Stimulated activated naive CD8-positive, alpha-beta T cell treated with anti-CD3 and anti-CD28 coated beads, Interleukin-15, amount 100 ng/mL, for 72 hours (primary cell): Measurements from ENCODE around the gene CD2.

Source experiments
- ATAC-seq: fragments of 150-1000 bp; cut with Tn5 transposase; 2 replicates; pipeline ENCODE4 v1.10.0; 2021; ENCODE audit warnings: mild to moderate bottlenecking, moderate library complexity
- DNase-seq, 2 donors: peaks; one replicate each; pipeline ENCODE4 v3.0.0; 2021 to 2022
- H3K27ac Mint-ChIP-seq, 2 donors: one replicate each; pipeline ENCODE4 v1.8.0; 2022; ENCODE audit warnings: mild to moderate bottlenecking in 2 of 2, mixed read lengths in 2 of 2, moderate library complexity in 2 of 2
- H3K27me3 Mint-ChIP-seq: one replicate; pipeline ENCODE4 v1.8.0; 2022; ENCODE audit warnings: mixed read lengths
- H3K4me1 Mint-ChIP-seq: one replicate; pipeline ENCODE4 v1.8.0; 2022; ENCODE audit warnings: mild to moderate bottlenecking, mixed read lengths
- H3K4me3 Mint-ChIP-seq, 2 donors: one replicate each; pipeline ENCODE4 v1.8.0; 2022; ENCODE audit warnings: mild to moderate bottlenecking in 2 of 2, mixed read lengths in 2 of 2, moderate library complexity in 1 of 2
- H3K9me3 Mint-ChIP-seq, 2 donors: one replicate each; pipeline ENCODE4 v1.8.0; 2022; ENCODE audit warnings: mixed read lengths in 2 of 2

CD2 gene

DNA sequence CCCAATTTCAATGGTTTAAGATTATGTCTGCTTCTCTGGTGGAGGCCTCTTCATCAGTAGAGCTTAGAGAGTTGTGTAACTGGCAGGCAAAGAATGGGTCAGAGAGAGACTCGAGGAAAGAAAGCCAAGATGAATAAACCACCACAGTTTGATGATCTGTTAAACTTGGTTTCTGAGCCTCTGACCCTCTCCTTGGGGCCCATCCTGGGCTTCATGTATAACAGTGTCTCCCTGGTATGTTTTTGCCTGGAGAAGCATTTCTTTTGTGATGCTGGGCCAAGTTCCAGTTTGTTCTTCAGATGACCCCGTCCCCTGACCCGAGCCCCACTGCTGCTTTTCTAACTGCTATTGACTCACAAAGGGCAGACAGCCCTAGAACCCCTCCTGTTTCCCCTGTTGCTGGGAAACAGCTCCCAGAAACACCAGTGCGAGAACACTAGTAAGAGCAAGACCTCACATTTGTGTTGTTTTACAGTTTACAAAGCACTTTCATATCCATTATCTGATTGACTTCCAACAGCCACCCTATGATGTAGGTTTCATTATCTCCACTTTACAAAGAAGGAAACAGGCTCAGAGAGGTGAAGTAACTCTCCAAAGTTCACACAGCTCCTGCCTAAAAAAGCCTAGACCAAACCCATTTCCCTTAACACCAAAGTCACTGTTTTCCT lies 9.0 kb downstream of the CD2 start:
- H3K4me3 Mint-ChIP-seq = peak overlapping the region; percentile 82 to 94
- H3K27ac Mint-ChIP-seq = peak overlapping the region; percentile 99
- H3K4me1 Mint-ChIP-seq = peaks cover 79% of the 10 kb centered on the region
- ATAC-seq (peak; percentile 72), DNase-seq (peak; percentile 64 to 86)
- no peaks in the 10 kb centered on the region for H3K27me3 Mint-ChIP-seq
- no peaks in the 10 kb centered on the region for H3K9me3 Mint-ChIP-seq

DNA sequence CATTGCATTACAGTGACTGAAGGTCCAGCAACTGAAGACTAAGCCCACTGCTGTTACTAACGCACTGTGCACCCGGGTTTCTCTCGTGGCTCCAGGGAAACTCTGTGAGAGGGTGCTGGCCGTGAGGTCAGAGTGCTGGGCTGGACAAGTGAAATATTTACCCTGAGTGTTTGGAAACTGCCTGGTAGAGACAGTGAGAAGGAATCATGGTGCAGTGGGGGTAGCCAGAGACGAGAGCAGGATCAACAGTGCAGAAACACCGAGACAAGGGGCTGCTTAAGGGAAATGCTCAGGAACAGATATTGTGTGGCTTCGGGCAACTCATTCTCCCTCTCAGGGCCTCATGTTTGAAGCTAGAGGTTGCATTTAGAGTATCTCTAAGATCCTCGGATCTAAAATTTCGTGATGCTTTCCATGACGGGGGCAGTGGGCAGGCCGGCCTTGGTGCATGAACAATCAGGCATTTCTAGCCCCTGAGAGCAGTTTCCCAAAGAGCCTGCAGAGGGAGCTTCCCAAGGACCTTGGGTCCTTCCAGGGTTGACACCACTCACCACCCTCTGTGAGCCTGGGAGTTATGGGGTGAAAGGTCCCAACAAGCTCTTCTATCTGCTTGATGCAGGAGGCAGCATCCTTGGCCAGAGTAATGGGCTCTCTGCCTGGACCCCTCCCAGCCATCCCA lies 9.7 kb downstream of the CD2 start:
- Mint-ChIP-seq H3K4me1 (peaks cover 86% of the 10 kb centered on the region), H3K4me3 (peak overlapping the region; percentile 82 to 94), H3K9me3 (no peaks in the 10 kb centered on the region), H3K27me3 (no peaks in the 10 kb centered on the region), H3K27ac (peak overlapping the region; percentile 99)
- ATAC-seq (peak; percentile 42), DNase-seq (peak; percentile 75 to 83)

- peak; percentile 42 for ATAC-seq
- H3K4me3 Mint-ChIP-seq = peak overlapping the region; percentile 82 to 94
- peak overlapping the region; percentile 99 for H3K27ac Mint-ChIP-seq
- no peaks in the 10 kb centered on the region for H3K27me3 Mint-ChIP-seq
- peaks cover 92% of the 10 kb centered on the region for H3K4me1 Mint-ChIP-seq
- no peaks in the 10 kb centered on the region for H3K9me3 Mint-ChIP-seq
- peak; percentile 74 to 87 for DNase-seq
These were observed 10.3 kb downstream of the CD2 start for GRCh38 chr1:116764466-116764898.

GRCh38 chr1:116764906-116765862 lies 11.0 kb downstream of the CD2 start:
- Mint-ChIP-seq H3K4me1 (peaks cover 99% of the 10 kb centered on the region), H3K9me3 (no peaks in the 10 kb centered on the region), H3K27ac (peak overlapping the region; percentile 99), H3K4me3 (peak overlapping the region; percentile 82 to 94), H3K27me3 (no peaks in the 10 kb centered on the region)
- ATAC-seq (no peak), DNase-seq (peak in 1 of 2 donors; percentile 26)

GRCh38 chr1:116765962-116766361 lies 11.7 kb downstream of the CD2 start:
- no peak for DNase-seq
- no peak for ATAC-seq
- Mint-ChIP-seq H3K27me3 (no peaks in the 10 kb centered on the region), H3K4me3 (peak overlapping the region; percentile 82 to 94), H3K27ac (peak overlapping the region; percentile 99), H3K4me1 (peaks cover 100% of the 10 kb centered on the region), H3K9me3 (no peaks in the 10 kb centered on the region)

- ATAC-seq = peak; percentile 3
- no peaks in the 10 kb centered on the region for H3K9me3 Mint-ChIP-seq
These were observed 12.6 kb downstream of the CD2 start for GRCh38 chr1:116766616-116767469.

DNA sequence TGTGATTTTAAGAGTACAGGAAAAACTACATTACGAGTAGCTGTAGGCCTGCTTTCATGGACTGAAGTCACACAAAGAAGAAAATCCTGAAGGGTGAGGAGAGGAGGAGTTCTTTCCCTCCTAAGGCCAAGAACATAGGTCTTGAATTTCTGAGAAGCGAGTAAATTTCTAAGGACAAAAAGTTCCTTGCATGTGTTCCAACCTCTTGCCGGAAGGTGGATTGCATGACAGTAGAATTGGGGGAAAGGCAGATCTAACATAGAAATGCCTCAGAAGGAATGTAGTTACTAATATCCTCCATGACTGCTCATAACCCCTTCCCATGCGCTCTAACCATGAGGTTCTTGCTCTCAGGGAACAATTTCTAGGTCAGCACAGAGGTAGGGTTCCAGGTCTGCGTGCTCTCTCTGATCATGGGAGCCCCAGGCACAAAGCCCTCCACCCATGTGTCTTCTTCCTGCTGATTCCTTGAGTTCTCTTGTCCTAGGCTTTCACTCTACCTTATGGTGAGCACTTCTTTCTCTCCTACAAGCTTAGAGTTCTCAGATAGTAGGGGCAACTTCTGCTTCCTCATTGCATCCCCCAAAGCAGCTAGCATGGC lies 13.7 kb downstream of the CD2 start:
- Mint-ChIP-seq H3K9me3 (peaks cover 0 to 3% of the 10 kb centered on the region in 2 donors), H3K4me3 (peak overlapping the region; percentile 82 to 94), H3K27ac (peak overlapping the region; percentile 96 to 98), H3K4me1 (peaks cover 100% of the 10 kb centered on the region), H3K27me3 (no peaks in the 10 kb centered on the region)
- no peak for ATAC-seq
- DNase-seq = no peak

More at GRCh38 chr1:116766616-116767469, 12.6 kb downstream of the CD2 start:
- peaks cover 100% of the 10 kb centered on the region for H3K4me1 Mint-ChIP-seq
- peak in 1 of 2 donors; percentile 60 for DNase-seq
- peak overlapping the region; percentile 96 to 98 for H3K27ac Mint-ChIP-seq
- peak overlapping the region; percentile 82 to 94 for H3K4me3 Mint-ChIP-seq
- no peaks in the 10 kb centered on the region for H3K27me3 Mint-ChIP-seq

GRCh38 chr1:116768416-116769103 lies 14.3 kb downstream of the CD2 start:
- Mint-ChIP-seq H3K9me3 (peaks cover 0 to 10% of the 10 kb centered on the region in 2 donors), H3K27me3 (no peaks in the 10 kb centered on the region), H3K4me1 (peaks cover 99% of the 10 kb centered on the region), H3K27ac (peak overlapping the region; percentile 96 to 98), H3K4me3 (peak overlapping the region; percentile 82 to 94)
- ATAC-seq (no peak), DNase-seq (no peak)

GRCh38 chr1:116769104-116769452 lies 14.8 kb downstream of the CD2 start:
- peaks cover 94% of the 10 kb centered on the region for H3K4me1 Mint-ChIP-seq
- ATAC-seq (peak; percentile 52), DNase-seq (peak; percentile 65 to 75)
- no peaks in the 10 kb centered on the region for H3K27me3 Mint-ChIP-seq
- peak overlapping the region; percentile 96 to 98 for H3K27ac Mint-ChIP-seq
- H3K9me3 Mint-ChIP-seq = peaks cover 0 to 11% of the 10 kb centered on the region in 2 donors
- peak overlapping the region; percentile 82 to 94 for H3K4me3 Mint-ChIP-seq

GRCh38 chr1:116769561-116769977 lies 15.3 kb downstream of the CD2 start:
- ATAC-seq = peak; percentile 76
- peaks cover 0 to 11% of the 10 kb centered on the region in 2 donors for H3K9me3 Mint-ChIP-seq
- H3K4me1 Mint-ChIP-seq = peaks cover 89% of the 10 kb centered on the region
- no peaks in the 10 kb centered on the region for H3K27me3 Mint-ChIP-seq
- H3K4me3 Mint-ChIP-seq = peak overlapping the region; percentile 82 to 94
- peak overlapping the region; percentile 97 to 98 for H3K27ac Mint-ChIP-seq
- peak; percentile 70 to 87 for DNase-seq

- peaks cover 84% of the 10 kb centered on the region for H3K4me1 Mint-ChIP-seq
- ATAC-seq = peak; percentile 3
- no peaks in the 10 kb centered on the region for H3K27me3 Mint-ChIP-seq
- peaks cover 0 to 11% of the 10 kb centered on the region in 2 donors for H3K9me3 Mint-ChIP-seq
- peak overlapping the region; percentile 62 to 82 for H3K4me3 Mint-ChIP-seq
- peak in 1 of 2 donors; percentile 51 for DNase-seq
- peak overlapping the region; percentile 97 to 98 for H3K27ac Mint-ChIP-seq
These were observed 15.8 kb downstream of the CD2 start for GRCh38 chr1:116769994-116770393.

GRCh38 chr1:116770625-116771024 lies 16.4 kb downstream of the CD2 start:
- peaks cover 78% of the 10 kb centered on the region for H3K4me1 Mint-ChIP-seq
- peak; percentile 5 for ATAC-seq
- peaks cover 0 to 11% of the 10 kb centered on the region in 2 donors for H3K9me3 Mint-ChIP-seq
- H3K27me3 Mint-ChIP-seq = no peaks in the 10 kb centered on the region
- H3K27ac Mint-ChIP-seq = peak overlapping the region; percentile 97 to 98
- peak overlapping the region; percentile 62 to 82 for H3K4me3 Mint-ChIP-seq
- DNase-seq = peak in 1 of 2 donors; percentile 41

DNA sequence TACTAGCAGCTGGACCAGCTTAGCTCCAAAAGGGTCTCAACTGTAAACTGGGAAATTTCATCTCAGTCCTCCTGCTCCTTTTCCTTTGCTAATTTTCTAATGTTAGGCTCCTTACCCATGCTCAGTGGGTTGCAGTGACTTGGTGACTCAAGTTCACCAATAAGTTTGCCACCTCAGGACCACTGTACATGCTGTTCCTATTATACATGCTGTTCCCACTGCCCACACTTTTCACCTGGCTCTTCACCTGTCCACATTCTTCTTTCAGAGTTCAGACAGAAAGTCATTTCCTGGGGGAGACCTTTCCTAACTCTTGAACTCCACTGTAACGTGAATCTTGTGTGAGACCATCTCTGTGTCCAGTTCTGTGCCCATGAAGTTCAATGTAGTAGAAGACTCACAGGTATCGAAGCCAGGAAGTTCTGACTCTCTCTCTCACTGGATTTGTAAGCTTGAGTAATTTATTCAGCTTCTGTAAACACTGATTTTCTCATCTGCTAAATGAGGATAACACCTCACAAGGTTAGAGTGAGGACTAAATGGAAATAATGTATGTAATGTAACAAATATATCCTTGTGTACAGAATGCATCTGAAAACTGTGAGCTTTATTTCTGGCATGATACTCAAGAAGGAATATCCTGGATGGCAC lies 17.9 kb downstream of the CD2 start:
- Mint-ChIP-seq H3K9me3 (peaks cover 0 to 11% of the 10 kb centered on the region in 2 donors), H3K27ac (peak overlapping the region; percentile 97 to 98), H3K27me3 (no peaks in the 10 kb centered on the region), H3K4me1 (peaks cover 75% of the 10 kb centered on the region), H3K4me3 (peak overlapping the region; percentile 36 to 62)
- no peak for DNase-seq
- ATAC-seq = no peak
